Kasumi-1 (cell line): ENCODE results near the gene MGST3.
A peak's percentile ranks its signal among the peaks of the same experiment; 100 is the strongest.
"Not testable (repeated sequence)": the region's sequence is repeated elsewhere in the genome, so short reads cannot be mapped to it uniquely, and the experiment has no call there.

Experiments
- DNase-seq, 2 experiments: peaks; one replicate each; lab custom pipeline; 2025; lab: John Stamatoyannopoulos, UW

The MGST3 gene

GRCh38 chr1:165697881-165698760 lies 67.1 kb downstream of the MGST3 start, which contains the start of gene ALDH9A1:
Gene ALDH9A1 (minus strand): TSS chr1:165698562. CDS start chr1:165698558, 4 bp downstream.
- peak; percentile 89 to 90 for DNase-seq

GRCh38 chr1:165698761-165699052 lies 67.7 kb downstream of the MGST3 start:
- DNase-seq = no peak

GRCh38 chr1:165699577-165699976 lies 68.5 kb downstream of the MGST3 start:
- peak in 1 of 2 experiments; percentile 7 for DNase-seq

- not testable (repeated sequence) for DNase-seq
Observed at GRCh38 chr1:165701922-165702321, 70.9 kb downstream of the MGST3 start.

- DNase-seq = no peak
Observed at GRCh38 chr1:165703648-165704047, 72.6 kb downstream of the MGST3 start.
